GM13977 (cell line): ENCODE measurements around the gene PLXDC1.
"Not testable (repeated sequence)": the region's sequence is repeated elsewhere in the genome, so short reads cannot be mapped to it uniquely, and the experiment has no call there.

Experiments used
- DNase-seq: peaks from one replicate; pipeline ENCODE4 v3.0.0; 2012; ENCODE audit warnings: low spot score
- CTCF ChIP-seq: IDR thresholded peaks from 2 replicates; pipeline ENCODE4 v1.5.1; 2012; ENCODE audit warnings: mild to moderate bottlenecking, control low read depth; ENCODE audit not compliant: insufficient read depth; ENCODE audit errors: extremely low read depth, missing control alignments
- in situ Hi-C: fragments of 300-500 bp; cut with MboI; formaldehyde crosslinking; loops from one replicate; pipeline ENCODE4 v1.12.0; 2022; ENCODE audit warnings: low sequenced_read_pairs, low pct_unique_long_range_greater_than_20kb, mixed read lengths, inconsistent platforms; ENCODE audit not compliant: unreplicated experiment

The PLXDC1 gene

GRCh38 chr17:39022924-39023323, 128.5 kb downstream of the PLXDC1 start:
- no peak for DNase-seq
- no peak for TF ChIP-seq CTCF
- in situ Hi-C loops, result no loop called here

GRCh38 chr17:39020037-39020436, 131.4 kb downstream of the PLXDC1 start:
- in situ Hi-C loops, DNase-seq: not testable (repeated sequence)

- DNase-seq, result no peak
- in situ Hi-C loops, result no loop called here
Measured at GRCh38 chr17:39018267-39019134, 132.9 kb downstream of the PLXDC1 start.

GRCh38 chr17:39016193-39017153, 135.0 kb downstream of the PLXDC1 start:
- in situ Hi-C loops, result no loop called here
- no peak for TF ChIP-seq CTCF
- DNase-seq, result no peak

More at GRCh38 chr17:39018267-39019134, 132.9 kb downstream of the PLXDC1 start:
- TF ChIP-seq CTCF, result no peak

GRCh38 chr17:39015546-39015935, 135.9 kb downstream of the PLXDC1 start:
- in situ Hi-C loops, result no loop called here
- no peak for DNase-seq
- TF ChIP-seq CTCF, result no peak

GRCh38 chr17:39014795-39015545, 136.5 kb downstream of the PLXDC1 start:
- no peak for DNase-seq
- no peak for TF ChIP-seq CTCF
- in situ Hi-C loops, result no loop called here
